Measurements from ENCODE around the gene CRYBB2. TPM values are rescaled to one million over a fixed set of nuclear protein-coding genes. Genes with fewer than 3 reads are reported as not detected.

Gene CRYBB2
- total and polyA plus RNA-seq, 8 donors = 0.28 to 1.5 (median 0.49) TPM; not detected in 5

- intact Hi-C loops (cut with DNase I) = no loop called here
- FAIRE-seq (no peak), DNase-seq (no peak), ATAC-seq (no peak)
- H3K27ac ChIP-seq = no peak overlapping the region
- H3K4me1 ChIP-seq = no peaks in the 10 kb centered on the region
- TF ChIP-seq CTCF (IDR thresholded peaks at IDR 0.05) = no peak
- H3K27me3 ChIP-seq = no peaks in the 10 kb centered on the region
- no peaks in the 10 kb centered on the region for H3K9me3 ChIP-seq
- WGBS, 2 donors = 87 to 91% methylated on average over 12 of the region's 12 CpGs
- H3K4me3 ChIP-seq = no peak overlapping the region
- H3K36me3 ChIP-seq = peaks cover 0 to 34% (median 4%) of the 10 kb centered on the region in 3 donors
Measured at GRCh38 chr22:25192406-25192805, 27.0 kb upstream of the CRYBB2 start.

GRCh38 chr22:25193130-25193529, 26.3 kb upstream of the CRYBB2 start:
- 70 to 80% methylated on average over 4 of the region's 4 CpGs for WGBS, 2 donors
- H3K9me3 ChIP-seq = no peaks in the 10 kb centered on the region
- no peak overlapping the region for H3K27ac ChIP-seq
- H3K27me3 ChIP-seq = no peaks in the 10 kb centered on the region
- no peak for ATAC-seq
- peaks cover 0 to 41% (median 4%) of the 10 kb centered on the region in 3 donors for H3K36me3 ChIP-seq
- H3K4me3 ChIP-seq = no peak overlapping the region
- intact Hi-C loops (cut with DNase I) = no loop called here
- no peak for DNase-seq
- H3K4me1 ChIP-seq = no peaks in the 10 kb centered on the region
- no peak for TF ChIP-seq CTCF (IDR thresholded peaks at IDR 0.05)
- no peak for FAIRE-seq

- FAIRE-seq = no peak
- intact Hi-C loops (cut with DNase I) = no loop called here
- no peak for ATAC-seq
- Histone ChIP-seq H3K4me3 (no peak overlapping the region), H3K27me3 (no peaks in the 10 kb centered on the region), H3K36me3 (peaks cover 0 to 45% (median 4%) of the 10 kb centered on the region in 3 donors), H3K27ac (no peak overlapping the region), H3K4me1 (no peaks in the 10 kb centered on the region), H3K9me3 (no peaks in the 10 kb centered on the region)
- no peak for DNase-seq
- TF ChIP-seq CTCF (IDR thresholded peaks at IDR 0.05) = no peak
- WGBS, 2 donors = 79 to 86% methylated on average over 3 of the region's 3 CpGs
Measured at GRCh38 chr22:25193548-25193947, 25.9 kb upstream of the CRYBB2 start.

GRCh38 chr22:25196326-25196725, 23.1 kb upstream of the CRYBB2 start:
- DNase-seq (no peak), ATAC-seq (no peak), FAIRE-seq (no peak)
- Histone ChIP-seq H3K4me1 (no peaks in the 10 kb centered on the region), H3K27ac (no peak overlapping the region), H3K9me3 (no peaks in the 10 kb centered on the region), H3K36me3 (peaks cover 0 to 35% (median 4%) of the 10 kb centered on the region in 3 donors), H3K4me3 (no peak overlapping the region), H3K27me3 (no peaks in the 10 kb centered on the region)
- intact Hi-C loops (cut with DNase I) = no loop called here
- no peak for TF ChIP-seq CTCF (IDR thresholded peaks at IDR 0.05)
- WGBS, 2 donors = 92 to 93% methylated on average over 5 of the region's 5 CpGs

GRCh38 chr22:25197340-25197739, 22.1 kb upstream of the CRYBB2 start:
- H3K36me3 ChIP-seq = peaks cover 0 to 31% (median 4%) of the 10 kb centered on the region in 3 donors
- FAIRE-seq = no peak

More at GRCh38 chr22:25197340-25197739, 22.1 kb upstream of the CRYBB2 start:
- no peaks in the 10 kb centered on the region for H3K27me3 ChIP-seq
- H3K4me3 ChIP-seq = no peak overlapping the region
- no peaks in the 10 kb centered on the region for H3K4me1 ChIP-seq
- no peak for TF ChIP-seq CTCF (IDR thresholded peaks at IDR 0.05)
- no peak overlapping the region for H3K27ac ChIP-seq
- DNase-seq (no peak), ATAC-seq (no peak)
- 86 to 92% methylated on average over 4 of the region's 4 CpGs for WGBS, 2 donors
- intact Hi-C loops (cut with DNase I) = no loop called here
- H3K9me3 ChIP-seq = no peaks in the 10 kb centered on the region

Data from pancreas (tissue), 10 donors.